Epithelial cell of prostate (primary cell): ENCODE data around the gene PLEK2.
"Not testable (repeated sequence)": the region's sequence is repeated elsewhere in the genome, so short reads cannot be mapped to it uniquely, and the experiment has no call there.

Experiments used
- DNase-seq: peaks from one replicate; pipeline ENCODE4 v3.0.0-alpha.2; 2011; ENCODE audit warnings: low read depth, low spot score
- H3K27ac ChIP-seq: fragments of 450-650 bp; 2 replicates; pipeline ENCODE4 v1.5.1; 2017; ENCODE audit warnings: mild to moderate bottlenecking

The PLEK2 gene

DNA sequence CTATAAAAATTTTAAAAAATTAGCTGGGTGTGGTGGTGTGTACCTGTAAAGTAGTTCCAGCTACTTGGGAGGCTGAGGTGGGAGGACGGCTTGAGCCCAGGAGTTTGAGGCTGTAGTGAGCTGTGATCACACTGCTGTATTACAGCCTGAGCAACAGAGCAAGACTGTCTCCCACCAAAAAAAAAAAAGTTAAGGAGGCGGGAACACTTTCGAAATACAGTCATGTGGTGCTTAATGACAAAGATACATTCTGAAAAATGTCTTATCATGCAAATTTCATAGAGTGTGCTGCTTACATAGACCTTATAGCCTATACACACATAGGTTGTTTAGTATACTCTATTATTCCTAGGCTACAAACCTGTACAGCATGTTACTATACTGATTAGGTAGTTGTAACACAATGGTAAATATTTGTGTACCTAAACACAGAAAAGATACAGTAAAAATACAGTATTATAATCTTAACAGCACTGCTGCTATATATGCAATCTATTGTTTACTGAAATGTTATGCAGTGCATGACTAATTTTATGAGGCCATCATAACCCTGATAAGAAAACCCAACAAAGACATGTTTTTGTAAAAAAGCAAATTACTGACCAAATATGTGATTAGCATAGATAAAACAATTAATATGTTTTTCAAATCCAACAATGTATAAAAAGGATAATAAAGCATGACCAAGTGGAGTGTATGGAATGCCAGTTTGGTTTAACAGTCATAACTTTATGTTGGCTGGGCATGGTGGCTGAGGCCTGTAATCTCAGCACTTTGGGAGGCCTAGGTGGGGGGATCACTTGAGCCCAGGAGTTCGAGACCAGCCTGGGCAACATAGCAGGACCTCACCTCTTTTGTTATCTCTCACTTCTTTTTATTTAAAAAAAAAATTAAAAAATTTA, 40.5 kb downstream of the PLEK2 start:
- no peak overlapping the region for H3K27ac ChIP-seq

DNA sequence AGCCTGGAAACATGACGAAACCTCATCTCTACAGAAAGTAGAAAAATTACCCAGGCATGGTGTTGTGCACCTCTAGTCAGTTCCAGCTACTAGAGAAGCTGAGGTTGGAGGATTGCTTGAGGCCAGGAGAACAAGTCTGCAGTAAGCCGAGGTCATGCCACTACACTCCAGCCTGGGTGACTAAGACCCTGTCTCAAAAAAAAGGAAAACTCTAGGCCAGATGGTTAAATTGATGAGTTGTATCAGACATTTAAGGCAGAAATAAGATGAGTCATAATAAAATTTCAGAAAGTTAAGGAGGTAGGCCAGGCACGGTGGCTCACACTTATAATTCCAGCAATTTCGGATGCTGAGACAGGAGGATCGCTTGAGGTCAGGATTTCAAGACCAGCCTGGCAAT, 41.1 kb downstream of the PLEK2 start:
- H3K27ac ChIP-seq: no peak overlapping the region
- no peak for DNase-seq

More for the DNA sequence above, 40.5 kb downstream of the PLEK2 start:
- DNase-seq: no peak

DNA sequence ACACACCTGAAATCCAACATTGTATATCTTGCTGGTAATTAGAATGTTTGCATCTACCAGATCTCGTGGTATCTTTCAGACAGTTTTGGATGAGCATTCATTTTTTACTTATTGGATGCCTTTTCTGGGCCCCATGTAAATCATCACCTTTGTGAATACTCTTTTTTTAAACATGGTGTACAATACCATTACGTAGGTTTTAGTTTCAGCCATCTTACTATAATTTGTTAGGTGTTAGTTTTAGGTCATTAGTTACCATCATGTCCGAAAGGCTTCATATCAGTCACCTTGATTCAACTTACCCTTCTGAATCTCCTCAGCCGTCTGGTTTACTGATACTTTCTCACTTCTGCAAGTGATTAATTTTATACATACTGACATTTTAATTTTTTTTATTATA, 46.5 kb downstream of the PLEK2 start:
- H3K27ac ChIP-seq: no peak overlapping the region
- DNase-seq: no peak

GRCh38 chr14:67360470-67361206, 51.3 kb downstream of the PLEK2 start:
- H3K27ac ChIP-seq: peak overlapping the region; percentile 98
- no peak for DNase-seq

DNA sequence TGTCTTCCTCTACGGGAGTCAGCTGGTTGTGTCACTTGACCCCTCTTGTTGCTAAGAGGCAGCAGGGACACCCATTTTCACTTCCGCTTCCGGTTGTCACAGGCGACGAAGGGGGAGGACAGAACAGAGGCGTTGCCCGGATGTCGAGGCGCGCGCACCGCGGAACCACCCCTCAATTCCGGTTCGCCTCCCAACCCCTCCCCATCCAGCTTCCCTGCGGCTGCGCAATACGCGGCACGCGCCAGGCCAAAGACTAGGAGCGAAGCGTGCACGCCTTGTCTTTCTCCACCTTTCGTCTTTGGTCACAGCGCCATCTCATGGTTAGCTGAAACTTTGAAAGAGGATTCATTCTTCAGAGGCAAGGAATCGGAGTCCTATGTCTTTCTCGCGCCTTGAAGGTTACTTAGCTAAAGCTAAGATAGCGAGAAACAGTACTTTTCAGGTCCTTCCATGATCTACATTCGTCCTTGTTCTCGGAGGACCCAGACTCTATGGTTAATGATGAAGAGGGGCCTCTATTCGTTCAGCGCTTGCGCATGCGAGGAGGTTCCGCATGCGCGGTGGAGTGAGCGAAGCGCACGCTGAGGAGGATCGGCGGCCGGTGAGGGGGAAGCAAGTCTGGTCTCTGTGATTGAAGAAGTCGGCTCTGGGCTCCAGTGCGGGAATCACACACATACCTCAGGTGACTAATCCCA, 52.0 kb downstream of the PLEK2 start, which contains the start of the genes ATP6V1D and EIF2S1:
TSS of gene ATP6V1D (minus strand) at position 30 of the 695 bp plus-strand sequence. CDS start 106 bp downstream, outside the sequence.
TSS of gene EIF2S1 (plus strand) at position 554 of the 695 bp plus-strand sequence. CDS start 4,440 bp downstream, outside the sequence.
- peak; percentile 98 for DNase-seq
- peak within 1 kb of the TSS; percentile 98 for H3K27ac ChIP-seq

GRCh38 chr14:67358924-67359774, 52.8 kb downstream of the PLEK2 start:
- H3K27ac ChIP-seq: peak overlapping the region; percentile 98
- no peak for DNase-seq

GRCh38 chr14:67357969-67358354, 54.0 kb downstream of the PLEK2 start:
- no peak for DNase-seq
- H3K27ac ChIP-seq: peak overlapping the region; percentile 98

DNA sequence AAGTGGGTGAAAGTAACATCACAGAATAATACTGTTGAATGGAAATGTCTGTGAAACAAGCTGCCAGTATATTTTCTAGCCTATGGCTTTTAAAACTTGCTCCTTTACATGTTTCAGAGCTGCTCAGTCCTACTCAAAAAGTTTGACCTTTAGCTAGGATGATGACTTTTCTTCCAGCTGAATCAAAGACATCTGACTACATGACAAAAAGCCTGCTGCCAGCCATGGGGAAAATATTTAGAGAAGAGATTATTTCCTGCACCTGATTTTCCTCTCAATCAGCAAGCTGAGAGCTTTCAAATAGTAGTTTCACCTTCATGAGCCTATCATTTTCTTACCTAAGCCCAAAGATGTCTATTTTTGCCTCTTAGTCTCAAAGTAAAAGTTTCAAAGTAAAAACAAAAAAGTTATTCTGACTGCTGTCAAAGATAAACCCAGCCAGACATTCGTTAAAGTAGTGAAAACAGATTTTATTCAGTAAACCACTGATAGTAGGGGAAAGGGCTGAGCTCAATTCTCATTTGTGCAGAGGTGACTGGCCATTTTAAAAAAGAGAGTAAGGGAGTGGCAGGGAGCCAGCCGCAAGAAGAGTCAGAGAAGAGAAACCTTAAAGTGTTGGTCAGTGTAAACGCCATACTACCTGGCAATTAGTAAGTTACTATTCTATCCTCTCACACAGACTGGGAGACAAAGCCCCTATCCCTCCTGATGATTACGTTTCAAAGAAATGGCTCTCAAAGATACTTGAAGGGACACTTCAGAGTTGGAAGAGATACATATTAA, 54.6 kb downstream of the PLEK2 start:
- DNase-seq: no peak
- H3K27ac ChIP-seq: peak overlapping the region; percentile 2

GRCh38 chr14:67352055-67352454, 59.9 kb downstream of the PLEK2 start:
- DNase-seq: no peak
- H3K27ac ChIP-seq: no peak overlapping the region

- peak overlapping the region; percentile 83 for H3K27ac ChIP-seq
- no peak for DNase-seq
Measured at GRCh38 chr14:67345583-67345982, 66.4 kb downstream of the PLEK2 start.

DNA sequence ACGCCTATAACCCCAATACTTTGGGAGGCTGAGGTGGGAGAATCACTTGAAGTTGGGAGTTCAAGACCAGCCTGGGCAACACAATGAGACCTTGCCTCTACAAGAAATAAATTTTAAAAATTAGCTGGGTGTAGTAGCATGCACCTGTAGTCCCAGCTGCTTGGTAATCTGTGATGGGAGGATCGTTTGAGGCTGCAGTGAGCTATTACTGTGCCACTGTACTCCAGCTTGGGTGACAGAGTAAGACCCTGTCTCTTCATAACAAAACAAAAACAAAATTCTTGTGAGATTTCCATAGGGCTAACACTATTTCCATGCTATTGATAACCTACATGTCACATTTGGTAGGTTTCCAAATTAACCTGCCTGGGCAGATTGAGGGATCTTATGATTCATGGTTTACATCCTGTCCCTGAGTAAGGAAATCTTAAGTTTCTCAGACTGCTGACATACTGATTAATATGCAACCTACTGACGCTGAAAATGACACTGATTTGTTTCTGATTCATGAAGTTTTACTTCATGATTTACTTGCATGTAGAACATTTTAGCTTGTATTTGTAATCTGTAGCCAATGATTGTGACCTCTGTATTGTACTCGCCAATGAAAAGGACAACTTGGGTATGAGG, 68.2 kb downstream of the PLEK2 start:
- peak overlapping the region; percentile 83 for H3K27ac ChIP-seq
- peak; percentile 75 for DNase-seq

DNA sequence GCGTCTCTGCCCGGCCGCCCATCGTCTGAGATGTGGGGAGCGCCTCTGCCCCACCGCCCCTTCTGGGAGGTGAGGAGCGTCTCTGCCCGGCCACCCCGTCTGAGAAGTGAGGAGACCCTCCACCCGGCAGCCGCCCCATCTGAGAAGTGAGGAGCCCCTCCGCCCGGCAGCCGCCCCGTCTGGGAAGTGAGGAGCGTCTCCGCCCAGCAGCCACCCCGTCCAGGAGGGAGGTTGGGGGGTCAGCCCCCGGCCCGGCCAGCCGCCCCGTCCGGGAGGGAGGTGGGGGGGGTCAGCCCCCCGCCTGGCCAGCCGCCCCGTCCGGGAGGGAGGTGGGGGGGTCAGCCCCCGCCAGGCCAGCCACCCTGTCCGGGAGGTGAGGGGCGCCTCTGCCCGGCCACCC, 70.7 kb downstream of the PLEK2 start:
- not testable (repeated sequence) for DNase-seq, H3K27ac ChIP-seq
